Activated CD4-positive, alpha-beta T cell treated with anti-CD3 and anti-CD28 coated beads, Interleukin-2, amount 50 U/mL, for 1 hour (primary cell): ENCODE measurements around the gene SLC34A1.
"Not testable (repeated sequence)": the region's sequence is repeated elsewhere in the genome, so short reads cannot be mapped to it uniquely, and the experiment has no call there.

ENCODE experiments used
- DNase-seq: peaks from one replicate; pipeline ENCODE4 v3.0.0-alpha.2; 2020

The SLC34A1 gene

DNA sequence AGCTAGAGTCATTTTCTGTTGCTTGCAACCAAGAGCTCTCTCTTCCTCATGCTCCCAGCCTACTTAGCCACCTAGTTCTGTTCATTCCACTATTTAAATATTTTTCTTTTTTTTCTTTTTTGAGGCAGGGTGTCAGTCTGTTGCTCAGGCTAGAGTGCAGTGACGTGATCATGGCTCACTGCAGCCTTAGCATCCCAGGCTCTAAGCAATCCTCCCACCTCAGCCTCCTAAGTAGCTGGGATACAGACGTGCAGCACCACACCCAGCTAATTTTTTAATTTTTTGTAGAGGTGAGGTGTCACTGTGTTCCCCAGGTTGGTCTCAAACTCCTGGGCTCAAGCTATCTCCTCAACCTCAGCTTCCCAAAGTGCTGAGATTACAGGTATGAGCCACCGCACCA, 30.2 kb downstream of the SLC34A1 start:
- no peak for DNase-seq

DNA sequence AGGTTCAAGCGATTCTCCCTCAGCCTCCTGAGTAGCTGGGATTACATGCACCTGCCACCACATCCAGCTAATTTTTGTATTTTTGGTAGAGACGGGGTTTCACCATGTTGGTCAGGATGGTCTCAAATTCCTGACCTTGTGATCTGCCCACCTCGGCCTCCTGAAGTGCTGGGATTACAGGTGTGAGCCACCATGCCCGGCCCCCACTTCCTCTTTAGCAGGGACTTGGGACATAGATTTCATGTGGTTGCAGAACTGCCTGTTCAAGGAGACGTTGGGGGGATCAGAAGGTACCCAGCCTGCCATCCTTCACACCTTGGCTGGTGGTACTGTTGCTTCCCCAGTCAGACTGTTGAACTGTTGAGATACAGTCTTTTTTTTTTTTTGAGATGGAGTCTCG, 32.8 kb downstream of the SLC34A1 start:
- not testable (repeated sequence) for DNase-seq

DNA sequence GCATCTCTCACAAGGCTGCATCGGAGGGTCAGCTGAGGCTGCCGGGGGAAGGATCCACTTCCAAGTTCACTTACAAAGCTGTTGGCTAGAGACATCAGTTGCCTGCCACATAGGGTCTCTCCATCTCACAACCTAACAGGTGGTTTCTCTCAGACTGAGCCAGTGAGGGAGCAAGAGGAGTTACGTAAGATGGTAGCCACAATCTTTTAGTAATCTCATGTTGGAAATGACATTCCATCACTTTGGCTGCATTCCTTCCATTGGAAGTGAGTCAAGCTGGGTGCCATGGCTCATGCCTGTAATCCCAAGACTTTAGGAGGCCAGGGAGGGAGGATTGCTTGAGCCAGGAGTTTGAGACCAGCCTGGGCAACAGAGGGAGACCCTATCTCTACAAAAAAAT, 34.8 kb downstream of the SLC34A1 start:
- no peak for DNase-seq

DNA sequence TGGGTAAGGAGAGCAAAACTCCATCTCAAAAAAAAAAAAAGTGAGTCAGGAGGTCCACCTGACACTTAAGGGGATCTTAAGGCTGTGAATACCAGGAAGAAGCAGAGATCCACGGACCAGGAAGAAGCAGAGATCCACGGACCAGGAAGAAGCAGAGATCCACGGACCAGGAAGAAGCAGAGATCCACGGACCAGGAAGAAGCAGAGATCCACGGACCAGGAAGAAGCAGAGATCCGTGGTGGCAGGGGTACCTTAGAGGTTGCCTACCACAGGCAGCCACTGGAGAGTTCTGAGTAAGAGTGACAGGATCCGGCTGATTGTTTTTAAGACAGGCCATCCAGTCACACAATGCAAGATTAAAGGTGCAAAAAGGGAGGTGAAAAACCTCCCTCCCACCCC, 36.2 kb downstream of the SLC34A1 start:
- not testable (repeated sequence) for DNase-seq

DNA sequence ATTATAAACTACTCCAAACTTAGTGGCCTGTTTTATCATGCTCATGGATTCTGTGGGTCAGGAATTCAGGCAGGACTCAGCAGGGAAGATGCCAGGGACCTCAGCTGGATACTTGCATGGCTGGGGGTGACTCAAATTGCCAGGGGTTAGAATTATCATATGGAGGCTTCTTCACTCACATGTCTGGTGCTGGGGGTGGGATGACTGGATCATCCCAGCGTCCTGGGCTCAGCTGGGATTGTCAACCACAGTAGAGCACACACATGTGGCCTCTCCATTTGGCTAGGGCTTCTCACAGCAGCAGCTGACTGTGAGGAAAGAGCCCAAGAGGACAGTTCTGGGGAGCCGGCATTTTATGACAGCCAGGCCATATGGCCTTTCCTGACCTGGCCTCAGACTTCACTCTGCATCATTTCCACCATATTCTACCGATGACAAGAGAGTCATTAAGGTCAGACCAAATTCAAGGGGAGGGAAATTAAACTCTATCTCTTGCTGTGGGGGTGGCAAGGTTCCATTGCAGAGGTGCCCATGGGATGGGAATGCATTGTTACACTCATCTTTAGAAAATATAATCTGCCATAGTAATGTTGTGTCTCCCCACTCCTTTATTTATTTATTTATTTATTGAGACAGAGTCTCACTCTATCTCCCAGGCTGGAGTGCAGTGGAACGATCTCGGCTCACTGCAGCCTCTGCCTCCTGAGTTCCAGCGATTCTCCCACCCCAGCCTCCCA, 37.0 kb downstream of the SLC34A1 start:
- no peak for DNase-seq

DNA sequence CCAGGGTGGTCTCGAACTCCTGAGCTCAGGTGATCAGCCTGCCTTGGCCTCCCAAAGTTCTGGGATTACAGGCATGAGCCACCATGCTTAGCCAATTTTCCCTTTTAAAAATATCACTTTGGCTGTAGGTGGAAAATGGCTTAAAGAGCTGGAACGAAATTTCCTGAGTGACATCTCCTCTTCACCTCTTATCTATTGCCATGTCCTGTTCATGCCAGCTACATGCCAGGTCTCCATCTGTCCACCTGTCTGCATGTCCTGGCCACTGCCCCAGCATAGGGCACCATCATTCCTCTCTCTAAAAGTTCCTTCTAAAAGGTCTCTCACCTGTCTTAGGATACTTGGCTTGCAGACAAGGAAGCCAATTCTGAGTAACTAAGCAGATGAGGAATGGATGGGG, 39.4 kb downstream of the SLC34A1 start:
- DNase-seq = no peak

DNA sequence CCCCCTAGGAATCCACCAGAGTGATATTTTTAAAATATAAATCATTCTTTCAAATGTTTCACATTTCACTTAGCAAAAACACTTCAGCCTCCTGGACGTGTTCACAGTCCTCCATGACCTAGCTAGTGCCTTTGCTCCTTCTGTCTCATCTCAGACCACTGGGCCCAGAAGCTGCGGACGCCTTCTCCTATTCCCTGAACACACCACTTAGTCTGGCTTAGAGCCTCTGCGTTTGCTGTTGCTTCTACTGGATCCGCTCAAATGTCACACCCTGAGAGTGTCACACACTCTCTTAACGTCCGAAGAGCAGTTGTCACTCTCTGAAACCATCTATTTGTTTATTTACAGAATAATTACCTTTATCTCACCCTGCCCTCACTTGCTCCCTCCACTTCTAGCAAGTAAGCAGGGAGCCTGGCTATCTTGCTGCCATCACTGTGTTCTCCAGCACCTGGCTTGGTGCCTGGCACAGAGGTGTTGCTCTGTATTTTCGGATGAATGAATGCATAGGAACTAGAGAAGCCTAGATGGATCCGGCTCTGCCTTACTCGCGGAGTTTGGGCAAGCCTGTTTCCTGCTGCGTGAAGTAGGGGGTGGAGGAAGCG, 41.1 kb downstream of the SLC34A1 start:
- no peak for DNase-seq

DNA sequence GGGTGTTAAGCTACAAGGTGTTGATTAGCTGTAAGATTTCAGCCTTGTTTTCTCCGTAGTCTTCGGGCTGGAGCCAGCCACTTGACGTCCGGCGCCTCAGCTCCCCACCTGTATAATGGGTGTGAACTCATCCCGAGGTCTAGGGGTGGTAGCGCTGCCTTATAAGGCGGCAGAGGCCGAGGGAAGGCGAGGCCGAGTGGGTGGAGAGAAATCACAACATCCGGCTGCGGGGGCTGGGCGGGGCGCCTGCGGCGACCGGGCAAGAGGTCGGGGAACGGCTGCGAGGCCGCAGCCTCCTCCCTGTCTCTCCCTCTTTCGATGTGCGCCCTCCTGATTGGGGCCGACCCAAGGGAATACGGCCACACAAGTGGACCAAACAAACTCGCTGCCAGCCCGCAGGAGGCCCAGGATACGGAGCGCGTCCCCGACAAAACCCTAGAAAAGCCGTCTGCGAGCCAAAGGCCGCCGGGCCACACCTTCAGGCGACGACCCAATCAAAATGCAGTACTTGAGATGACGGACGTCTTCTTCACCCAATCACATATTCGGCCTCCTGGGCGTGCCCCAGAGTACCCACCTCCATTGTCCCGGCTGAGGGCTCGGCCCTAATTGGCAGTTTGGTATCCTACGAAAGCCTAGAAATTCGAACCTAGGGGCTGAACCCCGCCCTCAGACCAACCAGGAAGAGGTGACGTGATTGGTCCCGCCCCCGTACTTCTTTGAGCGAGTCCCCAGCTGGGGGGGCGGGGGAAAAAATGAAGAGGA, 41.7 kb downstream of the SLC34A1 start:
- DNase-seq = peak; percentile 99

DNA sequence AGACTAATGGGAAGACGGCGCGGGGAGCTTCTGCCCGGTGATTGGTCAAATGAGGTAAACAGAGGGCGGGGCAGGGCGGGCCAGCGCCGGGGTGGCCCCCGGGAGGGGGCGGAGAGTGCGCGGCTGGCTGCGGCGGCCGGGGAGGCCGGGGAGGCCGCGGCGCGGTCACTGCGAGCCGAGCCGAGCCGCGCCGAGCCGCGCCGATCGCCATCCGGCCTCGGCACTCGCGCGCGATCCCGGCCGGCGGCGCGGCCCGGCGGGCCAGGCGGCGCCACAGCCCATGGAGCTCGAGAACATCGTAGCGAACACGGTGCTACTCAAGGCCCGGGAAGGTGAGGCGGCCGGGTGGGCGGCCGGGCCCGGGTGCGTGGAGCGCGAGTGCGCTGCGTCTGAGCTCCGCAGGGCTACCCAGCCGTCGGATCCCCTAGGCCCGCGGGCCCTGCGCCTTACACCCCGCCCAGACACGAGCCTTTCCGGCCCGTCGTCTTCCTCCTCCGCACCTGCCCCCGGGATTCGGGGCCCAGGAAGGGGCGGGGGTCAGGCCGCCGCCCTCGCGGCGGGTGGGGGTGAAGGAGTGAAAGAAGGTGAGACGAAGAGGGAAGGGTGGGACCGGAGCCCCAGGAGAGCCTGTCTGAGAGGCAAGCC, 42.5 kb downstream of the SLC34A1 start, which contains the start of gene GRK6:
TSS of gene GRK6 (plus strand) at position 111 of the 645 bp plus-strand sequence. CDS start at position 281, 170 bp downstream.
- peak; percentile 61 for DNase-seq

DNA sequence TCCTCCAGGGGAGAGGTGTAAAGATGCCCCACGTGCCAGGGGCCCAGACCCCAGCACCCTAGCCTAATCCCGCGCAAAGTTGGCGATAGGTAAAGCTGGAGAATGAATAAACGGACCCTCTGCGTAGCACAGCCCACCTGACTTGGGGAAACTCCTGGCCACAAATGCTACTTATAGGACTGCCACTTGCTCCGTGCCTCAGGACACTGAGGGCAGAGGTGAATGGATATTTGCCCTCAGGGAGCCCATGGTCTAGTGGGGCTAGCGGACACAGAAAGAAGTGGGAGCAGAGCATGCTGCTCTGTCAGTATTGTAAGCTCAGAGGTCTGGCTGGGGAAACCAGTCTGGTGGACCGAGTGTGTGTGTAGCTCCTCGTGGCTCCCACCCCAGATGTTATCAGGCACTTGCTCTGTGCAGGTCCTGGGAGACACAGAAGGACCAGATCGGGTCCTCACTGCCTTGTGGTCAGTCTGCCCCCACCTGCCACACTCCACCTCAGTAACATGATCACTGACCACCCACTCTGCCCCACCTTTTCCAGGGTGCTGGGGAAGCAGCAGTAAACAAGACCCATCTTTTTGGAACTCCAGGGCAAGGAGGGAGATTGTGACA, 43.1 kb downstream of the SLC34A1 start:
- no peak for DNase-seq

DNA sequence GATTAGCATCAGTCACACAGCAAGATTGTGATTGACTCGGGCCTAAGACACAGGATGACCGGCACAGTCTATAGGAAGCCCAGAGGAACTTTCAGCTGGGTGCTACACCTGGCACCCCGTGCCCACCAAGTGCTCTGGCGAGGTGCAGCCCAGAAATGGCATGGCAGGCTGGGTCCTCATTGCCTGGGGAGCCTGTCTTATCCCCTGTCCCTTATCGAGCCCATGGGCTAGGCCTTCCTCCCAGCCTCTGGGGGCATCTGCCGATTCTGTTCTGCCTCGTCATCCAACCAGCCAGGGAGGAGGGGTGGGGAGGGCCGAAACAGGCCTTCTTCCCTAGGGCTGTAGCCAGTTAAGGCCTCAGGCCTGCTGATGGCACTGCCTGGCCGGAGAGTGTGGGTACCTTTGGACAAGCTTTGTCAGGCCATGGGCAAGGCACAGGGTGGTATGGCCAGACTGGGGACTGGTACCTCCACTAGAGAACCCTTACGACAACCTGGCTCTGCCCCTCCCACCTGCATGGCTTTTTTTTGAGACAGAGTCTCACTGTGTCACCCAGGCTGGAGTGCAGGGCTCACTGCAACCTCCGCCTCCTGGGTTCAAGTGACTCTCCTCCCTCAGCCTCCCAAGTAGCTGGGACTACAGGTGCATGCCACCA, 43.8 kb downstream of the SLC34A1 start:
- DNase-seq = no peak

DNA sequence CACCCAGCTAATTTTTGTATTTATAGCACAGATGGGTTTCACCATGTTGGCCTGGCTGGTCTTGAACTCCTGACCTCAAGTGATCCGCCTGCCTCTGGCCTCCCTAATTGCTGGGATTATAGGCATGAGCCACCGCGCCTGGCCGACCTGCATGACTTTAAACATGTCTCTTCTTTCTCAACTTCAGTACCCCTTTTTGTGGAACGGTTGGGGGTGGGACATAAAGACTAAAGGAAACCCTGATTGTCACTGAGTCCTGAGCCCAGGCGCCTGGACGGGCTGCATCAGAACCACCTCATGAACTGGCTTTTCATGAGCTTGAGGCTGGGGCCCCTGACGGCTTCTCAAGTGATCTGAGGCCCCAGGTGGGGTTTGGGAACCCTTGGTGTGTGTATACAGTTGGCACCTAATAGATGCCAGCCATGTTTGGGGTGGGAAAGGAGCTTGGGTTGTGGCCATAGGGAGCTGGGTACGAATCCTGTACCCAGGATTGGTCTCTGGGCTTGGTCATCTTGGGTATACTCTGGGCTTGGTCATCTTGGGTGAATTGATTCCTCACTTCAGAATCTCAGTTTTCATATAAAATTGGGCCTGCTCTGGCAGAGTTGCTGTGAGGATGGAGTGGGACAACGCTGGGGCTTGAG, 44.5 kb downstream of the SLC34A1 start:
- DNase-seq = no peak

DNA sequence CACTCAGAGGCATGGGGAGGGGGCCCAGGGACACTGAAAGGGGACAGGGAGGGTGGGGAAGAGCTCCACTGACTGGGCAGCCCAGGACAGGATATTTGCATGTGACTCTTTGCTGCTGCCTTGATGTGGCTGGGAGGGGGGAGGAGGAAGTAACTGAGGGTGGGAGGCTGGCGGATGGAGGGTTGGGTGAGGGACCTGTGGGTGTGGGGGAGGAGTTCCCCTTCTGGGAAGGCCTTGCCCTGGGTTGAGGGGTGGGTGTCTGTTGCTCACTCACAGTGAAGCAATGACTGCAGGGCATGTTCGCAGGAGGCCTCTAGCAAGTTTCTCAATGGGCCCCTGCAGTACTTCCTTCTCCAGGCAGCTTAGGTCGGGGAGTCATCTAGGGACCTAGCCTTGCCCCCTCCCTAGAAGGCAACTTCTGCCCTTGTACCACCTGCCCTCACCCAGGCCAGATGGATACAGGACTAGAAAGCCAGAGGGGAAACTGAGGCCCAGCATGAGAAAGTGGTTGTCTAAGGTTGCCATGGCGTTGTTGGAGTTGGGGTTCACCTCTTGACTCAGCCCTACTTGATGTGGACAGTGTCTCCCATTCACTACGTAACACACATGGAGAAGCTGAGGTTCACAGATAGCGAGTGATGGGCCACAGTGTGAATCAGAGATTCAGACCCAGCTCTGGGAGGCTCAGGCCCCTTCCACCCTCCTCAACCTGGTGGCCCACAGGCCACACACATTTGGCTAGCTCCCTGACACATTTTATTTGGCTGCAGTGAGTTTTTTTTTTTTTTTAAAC, 45.2 kb downstream of the SLC34A1 start:
- DNase-seq = peak; percentile 73

DNA sequence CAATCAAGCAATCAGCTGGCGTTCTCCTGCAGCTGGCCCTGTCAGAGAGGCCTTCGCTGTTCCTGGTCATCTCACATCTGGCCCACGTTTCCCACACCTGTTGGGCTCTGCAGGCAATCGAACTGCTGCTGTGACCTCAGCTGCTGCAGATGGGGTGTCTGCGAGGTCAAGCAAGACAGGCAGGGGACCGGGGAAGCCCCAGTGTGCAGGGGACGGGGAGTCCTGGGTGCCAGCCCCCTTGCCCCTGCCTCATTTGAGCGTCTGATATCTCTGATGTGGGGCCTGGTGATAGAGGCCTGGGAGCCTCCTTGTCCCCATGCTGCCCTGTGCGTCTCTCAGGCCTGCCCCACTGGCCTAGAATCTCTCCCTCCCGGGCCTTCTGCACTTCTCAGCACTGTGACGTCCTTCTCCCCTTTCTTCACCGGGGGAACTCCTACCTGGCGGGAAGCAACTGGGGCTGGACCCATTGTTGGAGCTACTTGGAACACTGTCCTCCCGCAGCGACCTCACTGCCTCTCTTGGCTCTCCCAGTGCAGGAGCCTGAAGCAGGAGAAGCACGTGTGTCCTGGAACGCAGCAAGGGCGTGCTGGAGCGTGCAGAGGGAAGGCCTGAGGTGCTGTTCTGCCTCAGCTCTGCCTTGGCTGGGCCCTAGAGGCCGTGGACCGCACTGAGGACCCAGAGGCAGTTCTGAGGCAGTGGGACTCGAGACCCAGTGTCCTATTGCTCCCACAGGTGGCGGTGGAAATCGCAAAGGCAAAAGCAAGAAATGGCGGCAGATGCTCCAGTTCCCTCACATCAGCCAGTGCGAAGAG, 46.1 kb downstream of the SLC34A1 start:
- no peak for DNase-seq

DNA sequence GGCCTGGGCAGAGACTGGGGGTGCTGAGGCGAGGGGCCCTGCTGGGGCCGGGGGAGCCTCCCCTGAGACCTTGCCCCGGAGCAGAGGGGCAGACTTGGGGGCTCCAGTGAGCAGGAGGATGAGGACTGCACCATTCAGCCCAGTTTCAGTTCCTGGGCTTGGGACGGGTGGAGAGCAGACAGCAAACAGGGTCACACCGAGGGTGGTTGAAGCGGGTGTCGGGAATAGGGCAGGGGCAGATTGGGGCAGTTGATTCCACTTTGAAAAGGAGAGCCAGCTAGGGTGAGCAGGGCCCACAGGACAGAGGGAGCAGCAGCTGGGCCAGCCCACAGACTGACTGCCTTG, 46.7 kb downstream of the SLC34A1 start:
- DNase-seq = no peak

DNA sequence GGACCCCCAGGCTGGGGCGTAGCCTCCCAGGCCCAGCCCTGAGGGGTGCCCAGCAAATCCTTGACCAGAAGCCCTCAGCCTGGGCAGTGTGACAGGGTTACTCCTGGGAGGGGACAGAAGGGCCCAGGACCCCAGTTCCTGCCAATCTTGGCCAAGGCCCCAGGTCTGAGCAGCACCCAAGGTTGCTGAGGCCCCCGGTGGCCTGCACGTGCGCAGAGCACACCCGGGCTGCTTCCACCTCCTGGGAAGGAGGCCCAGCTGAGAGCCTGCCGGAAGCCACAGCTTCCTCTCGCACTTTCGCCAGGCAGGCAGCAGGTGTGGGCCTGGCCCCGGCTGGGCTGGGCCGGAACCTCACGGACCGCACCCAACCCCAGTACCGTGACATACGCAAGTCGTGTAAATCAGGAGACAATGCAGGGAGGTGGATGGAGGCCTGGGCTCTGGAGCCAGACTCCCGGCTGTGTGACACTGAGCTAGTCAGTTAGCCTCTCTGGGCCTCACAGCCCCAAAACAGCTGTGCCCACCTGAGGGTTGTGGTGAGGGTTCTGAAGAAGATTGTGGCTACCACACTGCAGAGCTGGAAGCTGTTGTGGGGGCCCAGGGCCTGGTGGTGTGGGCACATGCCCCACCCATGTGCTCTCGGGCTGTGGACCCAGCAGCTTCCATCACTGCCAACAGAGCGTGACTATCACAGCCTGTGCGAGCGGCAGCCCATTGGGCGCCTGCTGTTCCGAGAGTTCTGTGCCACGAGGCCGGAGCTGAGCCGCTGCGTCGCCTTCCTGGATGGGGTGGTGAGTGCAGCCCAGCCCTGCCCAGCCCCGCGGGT, 47.3 kb downstream of the SLC34A1 start:
- DNase-seq = peak; percentile 54

DNA sequence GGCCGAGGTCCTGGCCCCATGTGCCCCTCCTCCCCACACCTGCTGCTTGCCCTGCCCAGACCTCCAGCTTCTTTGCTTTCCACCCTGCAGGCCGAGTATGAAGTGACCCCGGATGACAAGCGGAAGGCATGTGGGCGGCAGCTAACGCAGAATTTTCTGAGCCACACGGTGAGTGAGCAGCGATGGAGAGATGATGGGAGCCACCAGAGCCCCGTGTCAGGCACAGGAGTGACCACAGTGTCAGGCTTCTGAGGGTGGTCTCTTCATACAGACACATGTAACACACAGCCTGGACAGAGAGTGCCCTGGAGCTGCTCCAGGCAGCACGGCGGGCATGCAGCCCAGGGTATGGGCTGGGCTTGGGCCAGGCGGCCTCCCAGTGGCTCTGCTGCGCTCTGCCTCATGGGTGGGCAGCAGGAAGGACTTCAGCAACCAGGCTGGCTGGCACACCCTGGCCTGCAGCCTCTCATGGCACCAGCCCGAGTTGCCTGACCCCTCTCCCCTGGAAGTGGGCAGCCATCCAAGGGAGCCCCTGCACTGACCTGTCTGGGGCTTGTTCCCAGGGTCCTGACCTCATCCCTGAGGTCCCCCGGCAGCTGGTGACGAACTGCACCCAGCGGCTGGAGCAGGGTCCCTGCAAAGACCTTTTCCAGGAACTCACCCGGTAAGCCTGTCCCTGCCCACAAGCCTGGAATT, 48.1 kb downstream of the SLC34A1 start:
- DNase-seq = no peak

DNA sequence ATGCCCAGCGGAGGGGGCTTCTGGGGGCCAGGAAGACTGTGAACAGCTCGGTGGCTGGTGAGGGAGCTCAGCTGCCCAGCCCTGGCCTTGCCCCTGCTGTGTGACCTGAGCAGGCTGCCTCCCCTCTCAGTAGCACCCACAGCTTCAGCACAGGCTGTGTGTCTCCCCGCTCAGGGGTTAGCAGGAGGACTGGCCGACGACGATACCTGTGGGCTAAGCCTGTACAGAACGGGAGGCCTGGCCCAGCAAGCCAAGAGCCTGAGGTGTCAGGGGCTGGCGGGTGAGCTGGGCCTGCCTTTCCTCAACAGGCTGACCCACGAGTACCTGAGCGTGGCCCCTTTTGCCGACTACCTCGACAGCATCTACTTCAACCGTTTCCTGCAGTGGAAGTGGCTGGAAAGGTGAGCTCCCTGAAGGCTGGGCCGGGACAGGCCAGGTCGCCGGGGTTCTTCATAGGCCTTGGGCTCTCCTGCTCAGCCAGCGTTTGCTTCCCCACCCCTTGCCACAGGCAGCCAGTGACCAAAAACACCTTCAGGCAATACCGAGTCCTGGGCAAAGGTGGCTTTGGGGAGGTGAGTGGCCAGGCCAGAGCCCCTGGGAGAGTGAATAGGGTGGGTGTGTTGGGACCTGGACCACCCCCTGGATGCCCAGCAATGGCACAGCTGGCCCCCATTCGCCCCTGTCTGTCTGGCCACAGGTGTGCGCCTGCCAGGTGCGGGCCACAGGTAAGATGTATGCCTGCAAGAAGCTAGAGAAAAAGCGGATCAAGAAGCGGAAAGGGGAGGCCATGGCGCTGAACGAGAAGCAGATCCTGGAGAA, 48.8 kb downstream of the SLC34A1 start:
- no peak for DNase-seq
